Kidney (tissue), 14 donors: ENCODE data around the gene TMEM109. TPM values are rescaled to one million over a fixed set of nuclear protein-coding genes. Genes with fewer than 3 reads are reported as not detected.
A peak's percentile ranks its signal among the peaks of the same experiment; 100 is the strongest.

Experiments
- DNase-seq, 5 donors: peaks; one replicate each; pipeline ENCODE4 v3.0.0-alpha.2; 2013 to 2020
- FAIRE-seq: peaks from 2 replicates; lab custom pipeline; 2012; peaks lifted over from hg19 to GRCh38; lab: Jason Lieb, UNC
- H3K27ac ChIP-seq, 2 donors: one replicate each; pipeline ENCODE4 v1.7.0; 2013; ENCODE audit warnings: low read depth in 2 of 2, low read length in 2 of 2, inconsistent platforms in 1 of 2
- H3K27me3 ChIP-seq: one replicate; pipeline ENCODE4 v1.7.1; 2013; ENCODE audit warnings: low read length, inconsistent platforms; ENCODE audit not compliant: control insufficient read depth, insufficient read depth
- H3K36me3 ChIP-seq, 3 donors: one replicate each; pipeline versions ENCODE4 v1.7.0 to v1.7.1; 2013; ENCODE audit warnings: low read length in 3 of 3, control low read depth in 1 of 3, inconsistent platforms in 1 of 3; ENCODE audit not compliant: insufficient read depth in 3 of 3, control insufficient read depth in 2 of 3
- H3K4me1 ChIP-seq, 3 donors: one replicate each; pipeline versions ENCODE4 v1.7.0 to v1.7.1; 2013; ENCODE audit warnings: low read length in 3 of 3, inconsistent platforms in 1 of 3, low read depth in 1 of 3; ENCODE audit not compliant: control insufficient read depth in 2 of 3, insufficient read depth in 2 of 3
- H3K4me3 ChIP-seq, 3 donors: one replicate each; pipeline versions ENCODE4 v1.7.0 to v1.8.1; 2013; ENCODE audit warnings: low read length in 3 of 3, control low read depth in 1 of 3, inconsistent platforms in 1 of 3
- H3K9ac ChIP-seq, 3 donors: one replicate each; pipeline versions ENCODE4 v1.7.0 to v1.7.1; 2013; ENCODE audit warnings: low read length in 3 of 3, control low read depth in 1 of 3, inconsistent platforms in 1 of 3
- H3K9me3 ChIP-seq, 3 donors: one replicate each; pipeline versions ENCODE4 v1.7.0 to v1.7.1; 2013; ENCODE audit warnings: low read length in 3 of 3, control low read depth in 1 of 3, inconsistent platforms in 1 of 3; ENCODE audit not compliant: control insufficient read depth in 2 of 3, insufficient read depth in 1 of 3
- CTCF ChIP-seq: IDR thresholded peaks from 3 replicates; pipeline ENCODE4 v1.5.1; 2012; ENCODE audit warnings: mild to moderate bottlenecking, moderate library complexity, borderline replicate concordance; ENCODE audit not compliant: insufficient read depth; ENCODE audit errors: extremely low read depth
- intact Hi-C: fragments of 100-400 bp; cut with DNase I; formaldehyde crosslinking; loops from one replicate; pipeline ENCODE4 v1.11.1; 2022
- polyA plus RNA-seq: library from polyadenylated mRNA; stranded (reverse); fragments of 350-450 nt; fragmentation: Illumina TruSeq; extraction: RNeasy Lipid Tissue Mini Kit (QIAGEN cat#74804); gene quantifications from one replicate; pipeline ENCODE4 v1.2.3, GENCODE V29; 2014; ENCODE audit warnings: low read depth, low replicate concordance; ENCODE audit not compliant: insufficient read depth
- total RNA-seq: library from RNA; stranded (reverse); fragmentation: NEBNext Ultra II Directional; extraction: Animal tissue kit (Norgen Biotek cat#: 25700); gene quantifications from one replicate; pipeline ENCODE4 v1.2.1, GENCODE V29; 2021
- donor health status: control.
- donor health status: control.
- donor health status: control.
- donor health status: control.
- donor health status: control.
- donor health status: DM: yes; HTN: yes; CAD: no.
- donor health status: Normal renal cell carcinoma (clear cell type).

Gene TMEM109
- total and polyA plus RNA-seq, 2 donors from 2014 or later = 130 to 139 TPM

GRCh38 chr11:60905047-60905446 is 8.9 kb upstream of the TMEM109 start:
- Histone ChIP-seq H3K4me1 (peaks cover 9 to 12% (median 12%) of the 10 kb centered on the region in 3 donors), H3K27ac (no peak overlapping the region), H3K9me3 (no peaks in the 10 kb centered on the region), H3K9ac (peak overlapping the region; percentile 68 to 94 (median 75)), H3K27me3 (no peaks in the 10 kb centered on the region), H3K36me3 (peaks cover 4 to 29% (median 27%) of the 10 kb centered on the region in 3 donors), H3K4me3 (peak overlapping the region; percentile 76 to 96 (median 83))
- DNase-seq (no peak), FAIRE-seq (no peak)
- no peak for TF ChIP-seq CTCF
- intact Hi-C loops = no loop called here

GRCh38 chr11:60905551-60906113 is 8.3 kb upstream of the TMEM109 start:
- peaks cover 4 to 23% (median 23%) of the 10 kb centered on the region in 3 donors for H3K36me3 ChIP-seq
- intact Hi-C loops = no loop called here
- peaks cover 9 to 12% (median 12%) of the 10 kb centered on the region in 3 donors for H3K4me1 ChIP-seq
- H3K27ac ChIP-seq = peak overlapping the region in 1 of 2 donors; percentile 85
- TF ChIP-seq CTCF = no peak
- DNase-seq (peak in 1 of 5 donors; percentile 24), FAIRE-seq (no peak)
- peak overlapping the region; percentile 68 to 94 (median 75) for H3K9ac ChIP-seq
- H3K4me3 ChIP-seq = peak overlapping the region; percentile 76 to 96 (median 83)
- H3K9me3 ChIP-seq = no peaks in the 10 kb centered on the region
- no peaks in the 10 kb centered on the region for H3K27me3 ChIP-seq

GRCh38 chr11:60906132-60906972 is 7.6 kb upstream of the TMEM109 start, which contains the start of gene PRPF19:
PRPF19 (minus strand) TSS chr11:60906585; CDS start chr11:60906382, 203 bp downstream.
- Histone ChIP-seq H3K27me3 (no peaks in the 10 kb centered on the region), H3K36me3 (peaks cover 4 to 18% (median 17%) of the 10 kb centered on the region in 3 donors), H3K4me1 (peaks cover 9 to 12% (median 12%) of the 10 kb centered on the region in 3 donors), H3K27ac (peak within 1 kb of the TSS; percentile 85 to 86), H3K9ac (peak within 1 kb of the TSS; percentile 75 to 94 (median 77)), H3K4me3 (peak within 1 kb of the TSS; percentile 76 to 96 (median 83)), H3K9me3 (no peaks in the 10 kb centered on the region)
- DNase-seq (peak; percentile 98 to 99 (median 99)), FAIRE-seq (peak; percentile 85)
- no peak for TF ChIP-seq CTCF
- intact Hi-C loops = no loop called here
